Fibroblast of pulmonary artery (primary cell): ENCODE data around the gene CABP5.

Experiments used
- DNase-seq: peaks from one replicate; pipeline ENCODE4 v3.0.0-alpha.2; 2010; ENCODE audit warnings: low read depth
- H3K4me3 ChIP-seq: replicated peaks from 2 replicates; pipeline ENCODE4 v1.5.1; 2011; ENCODE audit warnings: low read depth, mild to moderate bottlenecking, control low read depth, low read length, moderate library complexity
- TF ChIP-seq, protein P1 (sequence below): IDR thresholded peaks from 2 replicates; pipeline ENCODE4 v1.5.1; 2011; ENCODE audit warnings: mild to moderate bottlenecking, control low read depth, low read length, inconsistent platforms; ENCODE audit errors: missing control alignments

The CABP5 gene

DNA sequence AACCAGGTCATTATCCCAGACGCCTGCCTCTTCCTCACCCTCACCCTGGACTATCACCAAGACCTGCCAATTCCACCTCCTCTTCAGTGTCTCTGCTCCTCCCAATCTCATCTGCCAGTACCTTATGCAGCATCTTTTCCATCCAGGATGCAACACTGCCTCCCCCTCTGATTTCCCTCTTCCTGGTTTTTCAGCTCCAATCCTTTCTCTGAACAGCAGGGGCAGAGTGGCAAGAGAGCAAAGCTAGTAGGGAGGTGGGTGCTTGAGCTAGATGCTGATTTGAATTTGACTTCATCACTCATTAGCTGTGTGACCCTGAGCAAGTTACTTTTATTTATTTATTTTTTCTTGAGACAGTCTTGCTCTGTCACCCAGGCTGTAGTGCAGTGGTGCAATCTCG lies 25.6 kb upstream of the CABP5 start:
- no peak for DNase-seq

DNA sequence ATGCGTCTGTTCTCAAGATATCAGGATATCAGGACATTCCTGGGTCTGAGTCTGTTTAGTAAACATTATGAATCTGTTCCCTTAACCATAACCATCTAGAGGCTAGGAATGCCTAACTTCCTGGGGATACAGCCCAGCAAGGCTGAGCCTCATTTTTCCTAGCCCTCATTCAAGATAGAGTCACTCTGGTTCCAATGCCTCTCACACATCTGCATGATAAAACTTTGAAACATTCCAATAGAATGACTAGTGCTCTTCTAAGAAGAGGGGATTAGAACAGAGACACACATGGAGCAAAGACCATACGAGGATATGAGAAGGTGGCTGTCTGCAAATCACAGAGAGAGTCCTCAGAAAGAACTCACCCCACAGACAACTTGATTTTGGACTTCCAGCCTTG lies 20.6 kb upstream of the CABP5 start:
- no peak for DNase-seq
- TF ChIP-seq, protein P1, sequence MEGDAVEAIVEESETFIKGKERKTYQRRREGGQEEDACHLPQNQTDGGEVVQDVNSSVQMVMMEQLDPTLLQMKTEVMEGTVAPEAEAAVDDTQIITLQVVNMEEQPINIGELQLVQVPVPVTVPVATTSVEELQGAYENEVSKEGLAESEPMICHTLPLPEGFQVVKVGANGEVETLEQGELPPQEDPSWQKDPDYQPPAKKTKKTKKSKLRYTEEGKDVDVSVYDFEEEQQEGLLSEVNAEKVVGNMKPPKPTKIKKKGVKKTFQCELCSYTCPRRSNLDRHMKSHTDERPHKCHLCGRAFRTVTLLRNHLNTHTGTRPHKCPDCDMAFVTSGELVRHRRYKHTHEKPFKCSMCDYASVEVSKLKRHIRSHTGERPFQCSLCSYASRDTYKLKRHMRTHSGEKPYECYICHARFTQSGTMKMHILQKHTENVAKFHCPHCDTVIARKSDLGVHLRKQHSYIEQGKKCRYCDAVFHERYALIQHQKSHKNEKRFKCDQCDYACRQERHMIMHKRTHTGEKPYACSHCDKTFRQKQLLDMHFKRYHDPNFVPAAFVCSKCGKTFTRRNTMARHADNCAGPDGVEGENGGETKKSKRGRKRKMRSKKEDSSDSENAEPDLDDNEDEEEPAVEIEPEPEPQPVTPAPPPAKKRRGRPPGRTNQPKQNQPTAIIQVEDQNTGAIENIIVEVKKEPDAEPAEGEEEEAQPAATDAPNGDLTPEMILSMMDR: no peak

More for the DNA sequence above, 25.6 kb upstream of the CABP5 start:
- H3K4me3 ChIP-seq: no peak overlapping the region
- TF ChIP-seq, protein P1: no peak

GRCh38 chr19:48061401-48062344 lies 17.8 kb upstream of the CABP5 start:
- TF ChIP-seq, protein P1: no peak
- no peak overlapping the region for H3K4me3 ChIP-seq
- no peak for DNase-seq

More for the DNA sequence above, 20.6 kb upstream of the CABP5 start:
- no peak overlapping the region for H3K4me3 ChIP-seq

DNA sequence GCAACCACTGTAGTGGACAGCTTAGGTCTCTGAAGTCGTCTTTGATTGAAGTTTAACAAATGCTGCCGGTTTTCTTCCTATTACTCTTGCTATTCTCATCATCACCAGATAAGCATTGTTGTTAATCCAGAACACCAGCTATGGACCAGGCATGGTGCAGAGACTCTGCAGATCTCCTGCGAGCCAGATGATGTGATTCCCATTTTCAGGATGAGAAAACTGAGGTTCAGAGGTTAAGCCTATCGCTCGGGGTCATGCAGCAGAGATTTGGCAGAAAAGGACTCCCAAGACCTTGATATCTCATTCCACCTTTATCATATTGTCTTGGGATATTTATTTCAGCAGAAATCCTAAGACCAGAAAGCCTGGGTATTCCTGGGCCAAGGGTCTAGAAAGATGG lies 16.5 kb upstream of the CABP5 start:
- DNase-seq: no peak
- TF ChIP-seq, protein P1: no peak
- no peak overlapping the region for H3K4me3 ChIP-seq

GRCh38 chr19:48059331-48059730 lies 15.5 kb upstream of the CABP5 start:
- no peak for DNase-seq
- no peak overlapping the region for H3K4me3 ChIP-seq
- TF ChIP-seq, protein P1: no peak

DNA sequence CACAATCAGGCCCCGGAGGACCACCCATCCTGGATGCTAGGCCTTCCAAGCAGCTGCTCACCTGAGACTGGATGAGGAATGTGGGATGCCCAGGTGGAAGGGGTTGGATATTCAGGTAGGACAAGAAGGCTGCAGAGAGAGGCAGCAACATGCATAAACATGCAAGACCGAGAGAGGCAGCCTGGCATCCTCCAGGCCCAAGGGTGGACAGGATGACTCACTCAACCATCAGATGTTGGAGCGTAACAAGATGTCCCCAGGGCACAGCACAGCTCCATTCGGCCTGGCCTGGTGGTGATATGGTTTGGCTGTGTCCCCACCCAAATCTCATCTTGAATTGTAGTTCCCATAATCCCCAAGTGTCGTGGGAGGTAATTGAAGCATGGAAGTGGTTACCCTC lies 10.0 kb upstream of the CABP5 start:
- DNase-seq: no peak
- TF ChIP-seq, protein P1: no peak
- H3K4me3 ChIP-seq: no peak overlapping the region
